DND-41 (cell line): Measurements from ENCODE around the gene LEAP2.

Experiments
- ATAC-seq: fragments of 200-7000 bp; cut with Tn5 transposase; 3 replicates; pipeline ENCODE4 v1.9.1; 2021; ENCODE audit warnings: low read depth; ENCODE audit not compliant: insufficient read depth
- DNase-seq: peaks from one replicate; pipeline ENCODE4 v3.0.0-alpha.2; 2020
- H2AFZ ChIP-seq: 2 replicates; pipeline ENCODE4 v1.6.0; 2012; ENCODE audit warnings: low read depth, low read length
- H3K27ac ChIP-seq: 2 replicates; pipeline ENCODE4 v1.5.1; 2012; ENCODE audit warnings: low read length, inconsistent platforms
- H3K27me3 ChIP-seq: fragments of 200-600 bp; sonication (generic); 2 replicates; pipeline ENCODE4 v1.6.0; 2012; ENCODE audit warnings: low read length, mild to moderate bottlenecking, inconsistent platforms; ENCODE audit not compliant: insufficient read depth, poor library complexity
- H3K36me3 ChIP-seq: 2 replicates; pipeline ENCODE4 v1.5.1; 2012; ENCODE audit warnings: low read length, inconsistent platforms; ENCODE audit not compliant: insufficient read depth
- H3K4me1 ChIP-seq: 2 replicates; pipeline ENCODE4 v1.5.1; 2012; ENCODE audit warnings: mild to moderate bottlenecking, low read length; ENCODE audit not compliant: insufficient read depth
- H3K4me2 ChIP-seq: 2 replicates; pipeline ENCODE4 v1.6.0; 2012; ENCODE audit warnings: mild to moderate bottlenecking, moderate library complexity, low read length, inconsistent platforms; ENCODE audit not compliant: insufficient read depth
- H3K4me3 ChIP-seq, 2 experiments: fragments of 200-600 bp in 1 of 2; shearing (Covaris generic) in 1 of 2; 2 replicates each; pipeline ENCODE4 v1.5.1; 2012 to 2016; ENCODE audit warnings: inconsistent platforms in 2 of 2, low read length in 2 of 2, mild to moderate bottlenecking in 2 of 2, low read depth in 1 of 2, moderate library complexity in 1 of 2
- H3K79me2 ChIP-seq: 2 replicates; pipeline ENCODE4 v1.6.0; 2012; ENCODE audit warnings: low read length, inconsistent platforms; ENCODE audit not compliant: insufficient read depth
- H3K9ac ChIP-seq: 2 replicates; pipeline ENCODE4 v1.6.0; 2012; ENCODE audit warnings: low read depth, mild to moderate bottlenecking, inconsistent platforms, low read length, moderate library complexity
- H3K9me3 ChIP-seq: 2 replicates; pipeline ENCODE4 v1.5.1; 2012; ENCODE audit warnings: low read length, moderate library complexity, mild to moderate bottlenecking, inconsistent platforms; ENCODE audit not compliant: insufficient read depth, severe bottlenecking
- H4K20me1 ChIP-seq: 2 replicates; pipeline ENCODE4 v1.6.0; 2012; ENCODE audit warnings: low read length; ENCODE audit not compliant: insufficient read depth
- CTCF ChIP-seq: IDR thresholded peaks from 2 replicates; pipeline ENCODE4 v1.5.1; 2012; ENCODE audit warnings: borderline replicate concordance, low read length, moderate library complexity, mild to moderate bottlenecking; ENCODE audit not compliant: poor library complexity, severe bottlenecking; ENCODE audit errors: extremely low read depth
- EZH2 ChIP-seq: IDR thresholded peaks from 3 replicates; pipeline ENCODE4 v1.6.1; 2012; ENCODE audit warnings: borderline replicate concordance, low read depth, mild to moderate bottlenecking, moderate library complexity, low read length, inconsistent platforms; ENCODE audit not compliant: severe bottlenecking

Gene LEAP2

GRCh38 chr5:132856011-132856410 lies 17.5 kb upstream of the LEAP2 start:
- ATAC-seq (no peak), DNase-seq (no peak)
- Histone ChIP-seq H3K79me2 (no peaks in the 10 kb centered on the region), H3K27ac (no peak overlapping the region), H3K4me1 (peaks cover 6% of the 10 kb centered on the region), H3K9me3 (no peaks in the 10 kb centered on the region), H2AFZ (no peak overlapping the region), H3K4me2 (no peak overlapping the region), H4K20me1 (no peaks in the 10 kb centered on the region), H3K9ac (no peak overlapping the region), H3K36me3 (no peaks in the 10 kb centered on the region), H3K27me3 (no peaks in the 10 kb centered on the region), H3K4me3 (no peak overlapping the region)
- no peak for TF ChIP-seq EZH2
- TF ChIP-seq CTCF, result no peak

GRCh38 chr5:132859889-132860437 lies 13.5 kb upstream of the LEAP2 start:
- Histone ChIP-seq H3K27ac (no peak overlapping the region), H3K27me3 (no peaks in the 10 kb centered on the region), H3K36me3 (no peaks in the 10 kb centered on the region), H3K9me3 (no peaks in the 10 kb centered on the region), H2AFZ (no peak overlapping the region), H3K9ac (no peak overlapping the region), H3K79me2 (no peaks in the 10 kb centered on the region), H4K20me1 (no peaks in the 10 kb centered on the region), H3K4me2 (no peak overlapping the region), H3K4me3 (no peak overlapping the region), H3K4me1 (no peaks in the 10 kb centered on the region)
- TF ChIP-seq EZH2, result no peak
- no peak for TF ChIP-seq CTCF
- DNase-seq, result no peak
- no peak for ATAC-seq

GRCh38 chr5:132860742-132861141 lies 12.7 kb upstream of the LEAP2 start:
- H3K9ac ChIP-seq, result no peak overlapping the region
- TF ChIP-seq CTCF, result no peak
- TF ChIP-seq EZH2, result no peak
- H2AFZ ChIP-seq, result no peak overlapping the region

More at GRCh38 chr5:132860742-132861141, 12.7 kb upstream of the LEAP2 start:
- no peaks in the 10 kb centered on the region for H3K36me3 ChIP-seq
- no peaks in the 10 kb centered on the region for H3K9me3 ChIP-seq
- ATAC-seq (no peak), DNase-seq (no peak)
- H3K27ac ChIP-seq, result no peak overlapping the region
- H3K4me3 ChIP-seq, result no peak overlapping the region
- H3K4me1 ChIP-seq, result peaks cover 6% of the 10 kb centered on the region
- H3K27me3 ChIP-seq, result no peaks in the 10 kb centered on the region
- no peak overlapping the region for H3K4me2 ChIP-seq
- no peaks in the 10 kb centered on the region for H3K79me2 ChIP-seq
- no peaks in the 10 kb centered on the region for H4K20me1 ChIP-seq
